HAP-1 (cell line): ENCODE measurements around the gene CHEK1.

Experiments
- DNase-seq, 2 experiments: peaks; one replicate each; pipeline ENCODE4 v3.0.0-alpha.2; 2016 to 2020; ENCODE audit warnings: low spot score in 2 of 2
- H3K27me3 ChIP-seq: fragments of 250-450 bp; sonication (Bioruptor Pico); 2 replicates; pipeline ENCODE4 v1.5.1; 2020; ENCODE audit warnings: low read depth, mild to moderate bottlenecking, moderate library complexity
- H3K36me3 ChIP-seq: fragments of 250-450 bp; sonication (Bioruptor Pico); replicated peaks from 2 replicates; pipeline ENCODE4 v1.5.1; 2020; ENCODE audit warnings: mild to moderate bottlenecking
- H3K4me1 ChIP-seq: fragments of 250-450 bp; sonication (Bioruptor Pico); 2 replicates; pipeline ENCODE4 v1.5.1; 2020; ENCODE audit warnings: mild to moderate bottlenecking
- H3K4me3 ChIP-seq: fragments of 250-450 bp; sonication (Bioruptor Pico); 2 replicates; pipeline ENCODE4 v1.5.1; 2020; ENCODE audit warnings: mild to moderate bottlenecking, moderate library complexity
- H3K9me3 ChIP-seq: fragments of 250-450 bp; sonication (Bioruptor Pico); 2 replicates; pipeline ENCODE4 v1.5.1; 2020; ENCODE audit warnings: mild to moderate bottlenecking, moderate library complexity
- in situ Hi-C: fragments of 300-500 bp; cut with MboI; formaldehyde crosslinking; loops from 3 replicates; pipeline ENCODE4 v1.14.3; 2020; ENCODE audit warnings: low sequenced_read_pairs, inconsistent platforms, mixed read lengths

CHEK1 gene

GRCh38 chr11:125600663-125601062, 24.3 kb upstream of the CHEK1 start:
- no peaks in the 10 kb centered on the region for H3K9me3 ChIP-seq
- H3K4me1 ChIP-seq: no peaks in the 10 kb centered on the region; the same call in 1 of the 2 replicates
- no peaks in the 10 kb centered on the region for H3K27me3 ChIP-seq
- H3K36me3 ChIP-seq: peaks cover 88% of the 10 kb centered on the region
- H3K4me3 ChIP-seq: no peak overlapping the region
- DNase-seq: no peak
- in situ Hi-C loops: no loop called here

- H3K27me3 ChIP-seq: no peaks in the 10 kb centered on the region
- in situ Hi-C loops: no loop called here
- no peak overlapping the region for H3K4me3 ChIP-seq
- H3K4me1 ChIP-seq: no peaks in the 10 kb centered on the region
- H3K36me3 ChIP-seq: peaks cover 94% of the 10 kb centered on the region
- no peaks in the 10 kb centered on the region for H3K9me3 ChIP-seq
- DNase-seq: no peak
Measured at GRCh38 chr11:125603207-125603606, 21.8 kb upstream of the CHEK1 start.

GRCh38 chr11:125605417-125605816, 19.5 kb upstream of the CHEK1 start:
- Histone ChIP-seq H3K4me3 (no peak overlapping the region), H3K36me3 (peaks cover 98% of the 10 kb centered on the region), H3K27me3 (no peaks in the 10 kb centered on the region), H3K9me3 (no peaks in the 10 kb centered on the region), H3K4me1 (no peaks in the 10 kb centered on the region)
- in situ Hi-C loops: no loop called here
- no peak for DNase-seq

- Histone ChIP-seq H3K36me3 (peaks cover 96% of the 10 kb centered on the region), H3K27me3 (no peaks in the 10 kb centered on the region), H3K9me3 (no peaks in the 10 kb centered on the region), H3K4me1 (no peaks in the 10 kb centered on the region), H3K4me3 (no peak overlapping the region)
- in situ Hi-C loops: no loop called here
- DNase-seq: no peak
Measured at GRCh38 chr11:125609545-125609944, 15.4 kb upstream of the CHEK1 start.

GRCh38 chr11:125618383-125618782, 6.6 kb upstream of the CHEK1 start:
- Histone ChIP-seq H3K9me3 (no peaks in the 10 kb centered on the region), H3K4me3 (no peak overlapping the region), H3K4me1 (no peaks in the 10 kb centered on the region), H3K36me3 (peaks cover 80% of the 10 kb centered on the region), H3K27me3 (no peaks in the 10 kb centered on the region)
- in situ Hi-C loops: no loop called here
- no peak for DNase-seq

- no peaks in the 10 kb centered on the region for H3K27me3 ChIP-seq
- DNase-seq: no peak
- peaks cover 5% of the 10 kb centered on the region for H3K4me1 ChIP-seq
- H3K36me3 ChIP-seq: peaks cover 47% of the 10 kb centered on the region
- no peaks in the 10 kb centered on the region for H3K9me3 ChIP-seq
- in situ Hi-C loops: no loop called here
- no peak overlapping the region for H3K4me3 ChIP-seq
Measured at GRCh38 chr11:125621995-125622394, 3.0 kb upstream of the CHEK1 start.

- peaks cover 37% of the 10 kb centered on the region for H3K36me3 ChIP-seq
- DNase-seq: no peak
- peaks cover 12% of the 10 kb centered on the region for H3K4me1 ChIP-seq
- no peaks in the 10 kb centered on the region for H3K9me3 ChIP-seq
- H3K27me3 ChIP-seq: no peaks in the 10 kb centered on the region
- no peak overlapping the region for H3K4me3 ChIP-seq
- in situ Hi-C loops: no loop called here
Measured at GRCh38 chr11:125623064-125623463, 1.9 kb upstream of the CHEK1 start.

GRCh38 chr11:125625225-125625629, 264 bp downstream of the CHEK1 start:
- Histone ChIP-seq H3K9me3 (no peaks in the 10 kb centered on the region), H3K27me3 (no peaks in the 10 kb centered on the region), H3K4me3 (peak overlapping the region; percentile 51), H3K4me1 (peaks cover 15% of the 10 kb centered on the region), H3K36me3 (peaks cover 34% of the 10 kb centered on the region)
- in situ Hi-C loops: loop anchor here (25.0 kb wide), 1 partner anchor 587 kb away; the partner anchor contains the start of genes FAM118B and RPUSD4
- peak in 1 of 2 experiments; percentile 25 for DNase-seq

GRCh38 chr11:125625630-125626287, 796 bp downstream of the CHEK1 start:
- Histone ChIP-seq H3K4me1 (peaks cover 15% of the 10 kb centered on the region), H3K27me3 (no peaks in the 10 kb centered on the region), H3K36me3 (peaks cover 34% of the 10 kb centered on the region), H3K9me3 (no peaks in the 10 kb centered on the region), H3K4me3 (peak overlapping the region; percentile 51)
- peak; percentile 92 to 95 for DNase-seq
- in situ Hi-C loops: loop anchor here (25.0 kb wide), 1 partner anchor 587 kb away; the partner anchor contains the start of genes FAM118B and RPUSD4

- peaks cover 28% of the 10 kb centered on the region for H3K36me3 ChIP-seq
- in situ Hi-C loops: loop anchor here (25.0 kb wide), 1 partner anchor 586 kb away; the partner anchor contains the start of genes FAM118B and RPUSD4
- peaks cover 15% of the 10 kb centered on the region for H3K4me1 ChIP-seq
- H3K4me3 ChIP-seq: peak overlapping the region; percentile 51
- H3K27me3 ChIP-seq: no peaks in the 10 kb centered on the region
- no peaks in the 10 kb centered on the region for H3K9me3 ChIP-seq
- DNase-seq: peak; percentile 93 to 96
Measured at GRCh38 chr11:125626288-125626950, 1.5 kb downstream of the CHEK1 start.

GRCh38 chr11:125627236-125627910, 2.4 kb downstream of the CHEK1 start:
- peak in 1 of 2 experiments; percentile 28 for DNase-seq
- H3K27me3 ChIP-seq: no peaks in the 10 kb centered on the region
- H3K9me3 ChIP-seq: no peaks in the 10 kb centered on the region
- in situ Hi-C loops: loop anchor here (25.0 kb wide), 1 partner anchor 585 kb away; the partner anchor contains the start of genes FAM118B and RPUSD4
- H3K4me3 ChIP-seq: peak overlapping the region; percentile 51
- H3K4me1 ChIP-seq: peaks cover 15% of the 10 kb centered on the region
- H3K36me3 ChIP-seq: peaks cover 20% of the 10 kb centered on the region

- H3K36me3 ChIP-seq: peaks cover 83% of the 10 kb centered on the region
- in situ Hi-C loops: loop anchor here (25.0 kb wide), 1 partner anchor 574 kb away; the partner anchor contains the start of genes FAM118B and RPUSD4
- no peaks in the 10 kb centered on the region for H3K4me1 ChIP-seq
Measured at GRCh38 chr11:125637840-125638239, 12.9 kb downstream of the CHEK1 start.

GRCh38 chr11:125638315-125638714, 13.4 kb downstream of the CHEK1 start:
- no peak overlapping the region for H3K4me3 ChIP-seq
- DNase-seq: no peak
- H3K9me3 ChIP-seq: no peaks in the 10 kb centered on the region
- no peaks in the 10 kb centered on the region for H3K4me1 ChIP-seq
- in situ Hi-C loops: loop anchor here (25.0 kb wide), 1 partner anchor 574 kb away; the partner anchor contains the start of genes FAM118B and RPUSD4
- no peaks in the 10 kb centered on the region for H3K27me3 ChIP-seq
- peaks cover 79% of the 10 kb centered on the region for H3K36me3 ChIP-seq

More at GRCh38 chr11:125637840-125638239, 12.9 kb downstream of the CHEK1 start:
- Histone ChIP-seq H3K4me3 (no peak overlapping the region), H3K27me3 (no peaks in the 10 kb centered on the region), H3K9me3 (no peaks in the 10 kb centered on the region)
- DNase-seq: no peak
